Ascending aorta (tissue), 2 donors: ENCODE measurements around the gene NUP93. TPM values are rescaled to one million over a fixed set of nuclear protein-coding genes. Genes with fewer than 3 reads are reported as not detected.

Source experiments
- DNase-seq, 2 donors: peaks; one replicate each; pipeline ENCODE4 v3.0.0-alpha.2; 2019; ENCODE audit warnings: low spot score in 2 of 2
- H3K27ac ChIP-seq, 2 donors: fragments of 200-600 bp; sonication (generic); one replicate each; pipeline ENCODE4 v1.5.1; 2016 to 2017; ENCODE audit warnings: mild to moderate bottlenecking in 1 of 2
- H3K27me3 ChIP-seq: fragments of 200-600 bp; sonication (generic); one replicate; pipeline ENCODE4 v1.5.1; 2017
- H3K36me3 ChIP-seq, 2 donors: fragments of 200-600 bp; sonication (generic); one replicate each; pipeline ENCODE4 v1.5.1; 2016
- H3K4me1 ChIP-seq, 2 donors: fragments of 200-600 bp; sonication (generic); one replicate each; pipeline ENCODE4 v1.5.1; 2016 to 2017; ENCODE audit warnings: mild to moderate bottlenecking in 1 of 2
- H3K4me3 ChIP-seq, 2 donors: fragments of 200-600 bp; sonication (generic); one replicate each; pipeline ENCODE4 v1.5.1; 2016 to 2017; ENCODE audit warnings: mild to moderate bottlenecking in 1 of 2
- H3K9me3 ChIP-seq, 2 donors: fragments of 200-600 bp; sonication (generic); one replicate each; pipeline ENCODE4 v1.5.1; 2016
- intact Hi-C: fragments of 100-400 bp; cut with DNase I; formaldehyde crosslinking; loops from one replicate; pipeline ENCODE4 v1.15.1; 2023
- total RNA-seq: library from RNA; depleted of rRNA; stranded (reverse); fragments of >200 nt; gene quantifications from one replicate; pipeline ENCODE4 v1.1.0, GENCODE V29; 2016
- TF ChIP-seq, protein P1 (sequence below), 3 experiments: fragments of 200-600 bp in 2 of 3; fragments of 450-650 bp in 1 of 3; sonication (generic) in 2 of 3; IDR thresholded peaks; one replicate each; pipeline ENCODE4 v1.5.1; 2016 to 2019; ENCODE audit warnings: antibody characterized with exemption in 3 of 3, mild to moderate bottlenecking in 1 of 3, moderate library complexity in 1 of 3

NUP93 gene
- 419 TPM for total RNA-seq

DNA sequence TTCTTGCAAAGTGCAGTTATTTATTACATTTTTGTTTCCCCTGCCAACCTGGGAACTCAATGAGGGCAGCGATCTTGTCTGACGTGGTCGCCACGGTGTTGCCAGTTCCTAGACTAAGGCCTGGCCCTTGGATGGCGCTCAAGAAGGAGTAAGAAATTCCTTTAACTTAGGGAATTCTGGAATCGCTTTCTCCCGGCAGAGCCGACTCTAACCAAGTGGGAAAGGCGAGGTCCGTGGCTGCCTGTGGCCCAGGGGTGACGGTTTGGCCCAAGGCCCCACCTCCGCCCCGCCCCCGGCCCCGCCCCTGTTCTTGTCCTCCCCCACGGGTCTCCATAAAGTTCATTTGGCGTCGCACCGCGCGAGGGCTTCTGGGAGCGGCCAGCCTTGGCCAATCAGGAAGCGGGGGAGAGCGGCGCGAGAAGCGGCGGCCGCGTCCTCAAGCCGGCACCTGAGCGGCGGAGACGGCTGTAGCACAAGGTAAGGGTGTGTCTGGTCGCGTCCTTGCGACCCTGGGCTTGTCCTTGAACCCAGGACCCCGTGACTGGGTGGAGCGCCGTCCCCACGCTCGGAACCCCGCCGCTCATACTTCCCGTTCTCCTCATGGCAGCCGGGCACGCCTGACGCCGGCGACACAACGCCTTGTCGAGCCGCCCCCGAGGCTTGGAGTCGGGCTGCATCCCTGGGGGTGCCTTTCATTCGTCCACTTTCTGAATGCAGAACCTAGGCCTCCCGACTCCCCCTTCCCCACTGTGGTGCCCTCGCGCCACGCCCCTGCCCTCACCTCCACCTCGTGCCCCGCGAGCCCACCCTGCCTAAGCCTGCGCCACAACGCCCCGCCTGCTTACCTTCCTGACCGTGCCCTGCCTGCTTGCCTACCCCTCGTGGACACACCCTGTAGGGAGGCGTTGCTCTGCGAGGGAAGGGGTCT lies at the start of gene NUP93:
Gene NUP93, plus strand, starts transcription at position 395 of the 928 bp plus-strand sequence. CDS start 18,119 bp downstream, outside the sequence.
- Histone ChIP-seq H3K4me3 (peak within 1 kb of the TSS; percentile 81 to 99), H3K4me1 (peaks cover 0 to 24% of the 10 kb centered on the region in 2 donors), H3K36me3 (no peaks in the 10 kb centered on the region), H3K27ac (peak within 1 kb of the TSS; percentile 80 to 86), H3K9me3 (no peaks in the 10 kb centered on the region), H3K27me3 (no peaks in the 10 kb centered on the region)
- DNase-seq: peak; percentile 63 to 94
- intact Hi-C loops: loop anchor here (2.0 kb wide), 1 partner anchor 19 kb away; no protein-coding TSS in a partner anchor
- TF ChIP-seq, protein P1, sequence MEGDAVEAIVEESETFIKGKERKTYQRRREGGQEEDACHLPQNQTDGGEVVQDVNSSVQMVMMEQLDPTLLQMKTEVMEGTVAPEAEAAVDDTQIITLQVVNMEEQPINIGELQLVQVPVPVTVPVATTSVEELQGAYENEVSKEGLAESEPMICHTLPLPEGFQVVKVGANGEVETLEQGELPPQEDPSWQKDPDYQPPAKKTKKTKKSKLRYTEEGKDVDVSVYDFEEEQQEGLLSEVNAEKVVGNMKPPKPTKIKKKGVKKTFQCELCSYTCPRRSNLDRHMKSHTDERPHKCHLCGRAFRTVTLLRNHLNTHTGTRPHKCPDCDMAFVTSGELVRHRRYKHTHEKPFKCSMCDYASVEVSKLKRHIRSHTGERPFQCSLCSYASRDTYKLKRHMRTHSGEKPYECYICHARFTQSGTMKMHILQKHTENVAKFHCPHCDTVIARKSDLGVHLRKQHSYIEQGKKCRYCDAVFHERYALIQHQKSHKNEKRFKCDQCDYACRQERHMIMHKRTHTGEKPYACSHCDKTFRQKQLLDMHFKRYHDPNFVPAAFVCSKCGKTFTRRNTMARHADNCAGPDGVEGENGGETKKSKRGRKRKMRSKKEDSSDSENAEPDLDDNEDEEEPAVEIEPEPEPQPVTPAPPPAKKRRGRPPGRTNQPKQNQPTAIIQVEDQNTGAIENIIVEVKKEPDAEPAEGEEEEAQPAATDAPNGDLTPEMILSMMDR (IDR thresholded peaks at IDR 0.05): no peak

DNA sequence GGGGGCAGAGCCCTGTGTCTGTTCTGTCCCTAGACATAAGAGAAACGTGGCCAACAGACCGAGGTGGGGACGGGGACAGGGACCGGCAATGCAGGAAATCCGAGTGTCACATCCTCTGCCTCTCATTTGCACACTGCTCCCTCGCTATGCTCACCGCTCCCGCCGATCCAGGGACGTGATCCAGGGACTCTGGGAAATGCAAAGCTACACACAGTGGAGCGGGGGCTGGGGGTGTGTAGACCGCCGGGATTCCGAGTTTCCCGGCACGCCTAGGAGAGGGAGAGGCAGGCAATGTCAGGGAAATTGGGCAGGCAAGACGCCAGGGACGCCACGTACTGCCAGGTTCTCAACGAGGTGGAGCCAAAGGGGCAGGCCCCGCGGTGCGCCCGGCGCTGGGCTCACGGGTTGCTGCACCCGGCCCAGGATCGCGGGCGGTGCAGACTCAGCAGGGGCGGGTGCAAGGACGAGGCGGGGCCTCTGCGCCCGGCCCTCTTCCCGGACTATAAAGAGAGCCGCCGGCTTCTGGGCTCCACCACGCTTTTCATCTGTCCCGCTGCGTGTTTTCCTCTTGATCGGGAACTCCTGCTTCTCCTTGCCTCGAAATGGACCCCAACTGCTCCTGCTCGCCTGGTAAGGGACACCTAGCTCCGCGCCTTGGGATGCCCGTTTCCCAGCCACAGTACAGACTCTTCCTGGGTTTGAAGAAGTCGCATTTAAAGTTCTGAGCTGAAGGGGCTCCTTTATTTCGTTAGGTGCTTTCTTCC lies 47.8 kb upstream of the NUP93 start, which contains the start of gene MT1X:
Gene MT1X, plus strand, starts transcription at position 532 of the 764 bp plus-strand sequence. Its CDS starts 71 bp downstream, at position 603.
- intact Hi-C loops: loop anchor here (2.0 kb wide), 2 partner anchors 49 to 73 kb away; partner anchors contain the start of genes MT1M and MT2A
- peak; percentile 81 to 97 for DNase-seq
- H3K4me1 ChIP-seq: peaks cover 0 to 26% of the 10 kb centered on the region in 2 donors
- H3K36me3 ChIP-seq: peaks cover 0 to 7% of the 10 kb centered on the region in 2 donors
- H3K27me3 ChIP-seq: no peaks in the 10 kb centered on the region
- H3K4me3 ChIP-seq: peak within 1 kb of the TSS; percentile 71 to 85
- TF ChIP-seq, protein P1 (IDR thresholded peaks at IDR 0.05): no peak
- H3K9me3 ChIP-seq: no peaks in the 10 kb centered on the region
- peak within 1 kb of the TSS; percentile 83 to 88 for H3K27ac ChIP-seq

DNA sequence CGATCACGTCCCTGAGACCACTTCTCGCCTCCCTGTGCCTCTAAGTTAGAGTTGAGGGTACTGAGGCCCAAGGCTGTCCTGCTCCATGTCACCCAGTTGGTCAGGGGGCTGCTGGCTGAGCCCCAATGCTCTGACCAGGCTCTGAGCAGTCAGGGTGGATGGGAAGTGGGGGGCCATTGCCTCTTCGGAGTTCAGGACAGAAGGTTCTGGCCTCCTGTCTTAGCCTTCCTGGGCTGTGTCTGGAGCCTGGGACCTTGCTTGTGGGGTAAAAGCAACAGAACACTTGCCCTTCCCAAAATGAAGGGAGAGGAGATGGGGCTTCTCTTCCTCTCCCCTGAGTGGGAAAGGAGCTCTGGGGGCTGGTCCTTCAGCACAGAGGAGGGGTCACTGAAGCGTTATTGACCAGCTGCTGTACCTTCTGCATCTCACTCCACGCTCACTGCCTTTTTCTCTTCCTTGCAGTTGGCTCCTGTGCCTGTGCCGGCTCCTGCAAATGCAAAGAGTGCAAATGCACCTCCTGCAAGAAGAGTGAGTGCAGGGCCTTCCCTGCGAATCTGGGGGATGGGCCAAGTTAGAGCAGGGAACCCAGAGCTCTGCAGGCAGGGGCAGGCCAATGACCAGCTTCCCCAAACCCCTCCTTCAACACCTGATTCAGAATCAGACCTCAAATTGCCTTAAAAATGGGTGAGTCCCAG lies 47.1 kb upstream of the NUP93 start:
- DNase-seq: no peak
- no peaks in the 10 kb centered on the region for H3K9me3 ChIP-seq
- H3K36me3 ChIP-seq: peaks cover 0 to 11% of the 10 kb centered on the region in 2 donors
- H3K4me3 ChIP-seq: peak overlapping the region; percentile 71 to 85
- peaks cover 0 to 26% of the 10 kb centered on the region in 2 donors for H3K4me1 ChIP-seq
- peak overlapping the region; percentile 83 to 88 for H3K27ac ChIP-seq
- intact Hi-C loops: loop anchor here (2.0 kb wide), 2 partner anchors 50 to 74 kb away; partner anchors contain the start of genes MT1M and MT2A
- TF ChIP-seq, protein P1 (IDR thresholded peaks at IDR 0.05): no peak
- no peaks in the 10 kb centered on the region for H3K27me3 ChIP-seq

DNA sequence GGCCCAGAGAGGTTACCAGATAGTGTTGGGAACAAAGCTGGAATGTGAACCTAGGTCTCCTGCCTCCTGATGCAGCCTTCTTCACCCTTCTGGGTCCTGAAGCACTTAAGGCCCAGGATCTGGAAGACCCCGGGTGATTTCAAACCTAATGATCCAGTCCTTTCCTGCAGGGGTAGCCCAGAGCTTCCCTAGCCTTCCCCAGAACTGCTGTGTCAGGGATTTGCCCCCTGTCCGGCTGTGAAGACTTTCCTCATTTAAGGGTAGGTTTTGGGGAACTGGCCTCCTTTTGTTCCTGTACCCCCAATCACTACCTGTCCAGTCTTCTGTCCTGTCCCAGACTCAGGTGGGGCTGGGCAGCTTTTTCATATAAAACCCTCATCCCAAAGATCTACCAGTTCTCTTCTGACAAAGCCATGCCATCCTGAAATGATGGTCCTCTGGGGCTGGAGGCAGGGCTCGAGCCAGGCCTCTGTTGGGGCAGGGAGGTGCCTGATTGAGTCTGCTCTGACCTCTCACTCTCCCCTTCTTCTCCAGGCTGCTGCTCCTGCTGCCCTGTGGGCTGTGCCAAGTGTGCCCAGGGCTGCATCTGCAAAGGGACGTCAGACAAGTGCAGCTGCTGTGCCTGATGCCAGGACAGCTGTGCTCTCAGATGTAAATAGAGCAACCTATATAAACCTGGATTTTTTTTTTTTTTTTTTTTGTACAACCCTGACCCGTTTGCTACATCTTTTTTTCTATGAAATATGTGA lies 46.3 kb upstream of the NUP93 start:
- intact Hi-C loops: loop anchor here (2.0 kb wide), 2 partner anchors 51 to 75 kb away; partner anchors contain the start of genes MT1M and MT2A

More for the DNA sequence above, 46.3 kb upstream of the NUP93 start:
- Histone ChIP-seq H3K4me1 (peaks cover 0 to 26% of the 10 kb centered on the region in 2 donors), H3K27ac (peak overlapping the region; percentile 83 to 88), H3K36me3 (peaks cover 0 to 11% of the 10 kb centered on the region in 2 donors), H3K27me3 (no peaks in the 10 kb centered on the region), H3K4me3 (peak overlapping the region; percentile 71 to 85), H3K9me3 (no peaks in the 10 kb centered on the region)
- DNase-seq: no peak
- TF ChIP-seq, protein P1 (IDR thresholded peaks at IDR 0.05): no peak
